Activated CD4-positive, CD25-positive, alpha-beta regulatory T cell (primary cell): ENCODE results near the gene AUH.
"Not testable (repeated sequence)": the region's sequence is repeated elsewhere in the genome, so short reads cannot be mapped to it uniquely, and the experiment has no call there.

ENCODE experiments used
- DNase-seq, 4 experiments: peaks; one replicate each; lab custom pipeline; 2025; lab: John Stamatoyannopoulos, UW

AUH gene

GRCh38 chr9:91361291-91362050 is at the start of gene AUH:
AUH (minus strand) TSS chr9:91361918; CDS start chr9:91361889, 29 bp downstream.
- DNase-seq = peak; percentile 70 to 82 (median 72)

GRCh38 chr9:91411096-91411771 is 49.5 kb upstream of the AUH start:
- DNase-seq = no peak

GRCh38 chr9:91410161-91410560 is 48.4 kb upstream of the AUH start:
- no peak for DNase-seq

GRCh38 chr9:91408475-91408874 is 46.8 kb upstream of the AUH start:
- no peak for DNase-seq

GRCh38 chr9:91407580-91408318 is 46.0 kb upstream of the AUH start:
- no peak for DNase-seq

GRCh38 chr9:91405343-91406077 is 43.8 kb upstream of the AUH start:
- no peak for DNase-seq

GRCh38 chr9:91403665-91404543 is 42.2 kb upstream of the AUH start:
- DNase-seq = no peak

- DNase-seq = no peak
Observed at GRCh38 chr9:91398926-91399325, 37.2 kb upstream of the AUH start.

- no peak for DNase-seq
Observed at GRCh38 chr9:91395553-91396471, 34.1 kb upstream of the AUH start.

GRCh38 chr9:91395106-91395552 is 33.4 kb upstream of the AUH start:
- no peak for DNase-seq

GRCh38 chr9:91393826-91394225 is 32.1 kb upstream of the AUH start:
- no peak for DNase-seq

- no peak for DNase-seq
Observed at GRCh38 chr9:91392435-91392834, 30.7 kb upstream of the AUH start.

- DNase-seq = no peak
Observed at GRCh38 chr9:91391818-91392217, 30.1 kb upstream of the AUH start.

- no peak for DNase-seq
Observed at GRCh38 chr9:91391412-91391811, 29.7 kb upstream of the AUH start.

GRCh38 chr9:91389686-91390085 is 28.0 kb upstream of the AUH start:
- not testable (repeated sequence) for DNase-seq

- no peak for DNase-seq
Observed at GRCh38 chr9:91386765-91387164, 25.0 kb upstream of the AUH start.

- no peak for DNase-seq
Observed at GRCh38 chr9:91384954-91385353, 23.2 kb upstream of the AUH start.

- no peak for DNase-seq
Observed at GRCh38 chr9:91383577-91383976, 21.9 kb upstream of the AUH start.

- DNase-seq = no peak
Observed at GRCh38 chr9:91382298-91382697, 20.6 kb upstream of the AUH start.

- DNase-seq = no peak
Observed at GRCh38 chr9:91379426-91379825, 17.7 kb upstream of the AUH start.
